NB4 (cell line): ENCODE measurements around the gene COX6A1.

ENCODE experiments used
- DNase-seq: peaks from one replicate; pipeline ENCODE4 v3.0.0; 2010; ENCODE audit warnings: low read depth
- H3K4me3 ChIP-seq: one replicate; pipeline ENCODE4 v1.5.1; 2011; ENCODE audit warnings: mild to moderate bottlenecking, low read depth, low read length, moderate library complexity
- MYC ChIP-seq: IDR thresholded peaks from 2 replicates; pipeline ENCODE4 v1.6.1; 2011; ENCODE audit warnings: low read depth, low read length
- POLR2A ChIP-seq: IDR thresholded peaks from 2 replicates; pipeline ENCODE4 v1.6.1; 2011; ENCODE audit warnings: mild to moderate bottlenecking; ENCODE audit not compliant: insufficient read length; ENCODE audit errors: extremely low read depth
- TF ChIP-seq, protein P1 (sequence below): IDR thresholded peaks from 2 replicates; pipeline ENCODE4 v1.6.1; 2011; ENCODE audit warnings: low read depth, low read length
- TF ChIP-seq, protein P2 (sequence below): IDR thresholded peaks from one replicate; pipeline ENCODE4 v1.5.1; 2012; ENCODE audit warnings: low read depth, low read length

Gene COX6A1

GRCh38 chr12:120463712-120464111 lies 25.8 kb downstream of the COX6A1 start:
- TF ChIP-seq, protein P1, sequence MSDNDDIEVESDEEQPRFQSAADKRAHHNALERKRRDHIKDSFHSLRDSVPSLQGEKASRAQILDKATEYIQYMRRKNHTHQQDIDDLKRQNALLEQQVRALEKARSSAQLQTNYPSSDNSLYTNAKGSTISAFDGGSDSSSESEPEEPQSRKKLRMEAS, result no peak
- TF ChIP-seq, protein P2, sequence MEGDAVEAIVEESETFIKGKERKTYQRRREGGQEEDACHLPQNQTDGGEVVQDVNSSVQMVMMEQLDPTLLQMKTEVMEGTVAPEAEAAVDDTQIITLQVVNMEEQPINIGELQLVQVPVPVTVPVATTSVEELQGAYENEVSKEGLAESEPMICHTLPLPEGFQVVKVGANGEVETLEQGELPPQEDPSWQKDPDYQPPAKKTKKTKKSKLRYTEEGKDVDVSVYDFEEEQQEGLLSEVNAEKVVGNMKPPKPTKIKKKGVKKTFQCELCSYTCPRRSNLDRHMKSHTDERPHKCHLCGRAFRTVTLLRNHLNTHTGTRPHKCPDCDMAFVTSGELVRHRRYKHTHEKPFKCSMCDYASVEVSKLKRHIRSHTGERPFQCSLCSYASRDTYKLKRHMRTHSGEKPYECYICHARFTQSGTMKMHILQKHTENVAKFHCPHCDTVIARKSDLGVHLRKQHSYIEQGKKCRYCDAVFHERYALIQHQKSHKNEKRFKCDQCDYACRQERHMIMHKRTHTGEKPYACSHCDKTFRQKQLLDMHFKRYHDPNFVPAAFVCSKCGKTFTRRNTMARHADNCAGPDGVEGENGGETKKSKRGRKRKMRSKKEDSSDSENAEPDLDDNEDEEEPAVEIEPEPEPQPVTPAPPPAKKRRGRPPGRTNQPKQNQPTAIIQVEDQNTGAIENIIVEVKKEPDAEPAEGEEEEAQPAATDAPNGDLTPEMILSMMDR, result no peak
- TF ChIP-seq POLR2A, result no peak
- TF ChIP-seq MYC, result no peak
- DNase-seq, result no peak
- H3K4me3 ChIP-seq, result no peak overlapping the region

DNA sequence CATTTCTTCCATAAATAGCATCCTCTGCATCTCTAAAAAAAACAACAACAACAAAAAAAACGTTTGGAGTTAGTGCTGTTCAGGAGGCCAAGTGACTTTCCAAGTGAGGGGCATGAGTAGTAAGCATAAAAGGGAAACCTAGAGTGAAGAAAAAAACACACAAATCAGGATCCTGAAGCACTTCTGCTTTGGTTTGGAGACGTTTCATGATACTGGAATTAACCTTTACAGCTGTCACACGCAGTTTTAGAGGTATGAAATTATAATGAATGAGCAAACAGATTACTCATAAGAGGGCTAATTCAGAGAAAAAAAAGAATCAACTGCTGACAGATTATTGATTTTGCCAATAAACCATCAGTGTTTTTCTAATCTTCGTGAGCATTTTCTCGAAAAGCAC lies 27.8 kb downstream of the COX6A1 start:
- no peak overlapping the region for H3K4me3 ChIP-seq
- TF ChIP-seq, protein P2, result no peak
- TF ChIP-seq POLR2A (no peak), MYC (no peak)
- TF ChIP-seq, protein P1, result no peak
- no peak for DNase-seq

- DNase-seq, result peak; percentile 78
- peak overlapping the region; percentile 93 for H3K4me3 ChIP-seq
- TF ChIP-seq, protein P2, result peak; percentile 64
- TF ChIP-seq MYC, result no peak
These were observed 28.8 kb downstream of the COX6A1 start for GRCh38 chr12:120466560-120467315.

- no peak for DNase-seq
- TF ChIP-seq POLR2A (no peak), MYC (no peak)
- TF ChIP-seq, protein P2, result no peak
- TF ChIP-seq, protein P1, result no peak
- H3K4me3 ChIP-seq, result peak overlapping the region; percentile 93
These were observed 29.5 kb downstream of the COX6A1 start for GRCh38 chr12:120467439-120467838.

- TF ChIP-seq MYC (no peak), POLR2A (no peak)
- TF ChIP-seq, protein P1, result no peak
- TF ChIP-seq, protein P2, result no peak
- DNase-seq, result peak; percentile 88
These were observed 30.5 kb downstream of the COX6A1 start for GRCh38 chr12:120468325-120468820.

More at GRCh38 chr12:120468325-120468820, 30.5 kb downstream of the COX6A1 start:
- H3K4me3 ChIP-seq, result peak overlapping the region; percentile 93
